H1 (cell line): Measurements from ENCODE around the gene COA1. TPM values are rescaled to one million over a fixed set of nuclear protein-coding genes. Genes with fewer than 3 reads are reported as not detected.

ENCODE experiments used
- CTCF ChIA-PET: fragments of 300-600 bp; sonication (Branson Sonifier 250); formaldehyde crosslinking; loops from one replicate; lab custom pipeline; 2021; ENCODE audit not compliant: partially characterized antibody; lab: Charles Lee
- POLR2A ChIA-PET: fragments of 300-600 bp; sonication (Branson Sonifier 250); formaldehyde crosslinking; loops from one replicate; lab custom pipeline; 2021; ENCODE audit warnings: inconsistent platforms; ENCODE audit not compliant: partially characterized antibody; lab: Charles Lee
- DNase-seq, 2 experiments: peaks; one replicate each; pipeline versions ENCODE4 v3.0.0 to v3.0.0-alpha.2; 2010 to 2022; ENCODE audit warnings: low spot score in 2 of 2, low read depth in 1 of 2, mixed read lengths in 1 of 2
- FAIRE-seq: peaks from 2 replicates; lab custom pipeline; 2011; peaks lifted over from hg19 to GRCh38; lab: Jason Lieb, UNC
- H2AFZ ChIP-seq: 2 replicates; pipeline ENCODE4 v1.8.1; 2012; ENCODE audit warnings: low read length, inconsistent platforms
- H2AK5ac ChIP-seq: 2 replicates; pipeline ENCODE4 v1.6.1; 2013; ENCODE audit warnings: low read depth, low read length
- H2BK120ac ChIP-seq: replicated peaks from 2 replicates; pipeline ENCODE3; 2013; ENCODE audit warnings: low read depth, low read length, inconsistent platforms
- H2BK12ac ChIP-seq: 2 replicates; pipeline ENCODE4 v1.6.1; 2013; ENCODE audit warnings: low read depth, low read length
- H2BK15ac ChIP-seq: 2 replicates; pipeline ENCODE4 v1.6.1; 2013; ENCODE audit warnings: low read length
- H2BK20ac ChIP-seq: 2 replicates; pipeline ENCODE4 v1.6.1; 2013; ENCODE audit warnings: low read length
- H2BK5ac ChIP-seq: 2 replicates; pipeline ENCODE4 v1.6.1; 2013; ENCODE audit warnings: low read depth, low read length
- H3K14ac ChIP-seq: 2 replicates; pipeline ENCODE4 v1.6.1; 2013; ENCODE audit warnings: inconsistent platforms; ENCODE audit not compliant: insufficient read length
- H3K18ac ChIP-seq: 2 replicates; pipeline ENCODE4 v1.6.1; 2013; ENCODE audit warnings: low read length; ENCODE audit errors: extremely low read depth
- H3K23ac ChIP-seq: 2 replicates; pipeline ENCODE4 v1.6.1; 2013; ENCODE audit warnings: inconsistent platforms; ENCODE audit not compliant: insufficient read length
- H3K23me2 ChIP-seq: 2 replicates; pipeline ENCODE4 v1.6.1; 2013; ENCODE audit warnings: low read depth, low read length
- H3K27ac ChIP-seq: 2 replicates; pipeline ENCODE4 v1.6.1; 2011; ENCODE audit warnings: low read depth, low read length, inconsistent platforms
- H3K27me3 ChIP-seq, 4 experiments: replicated peaks in 1 of 4; 1 replicate in 1 of 4; 2 replicates in 3 of 4; pipeline versions ENCODE4 v1.6.1 to v1.8.1; 2011 to 2013; ENCODE audit warnings: low read length in 3 of 4, mild to moderate bottlenecking in 3 of 4, inconsistent platforms in 2 of 4, mixed read lengths in 2 of 4, moderate library complexity in 1 of 4; ENCODE audit not compliant: control insufficient read depth in 3 of 4, insufficient read depth in 3 of 4; ENCODE audit errors: extremely low read depth in 1 of 4
- H3K36me3 ChIP-seq, 4 experiments: 2 replicates each; pipeline versions ENCODE4 v1.6.1 to v1.8.1; 2011 to 2013; ENCODE audit warnings: mild to moderate bottlenecking in 4 of 4, low read length in 3 of 4, moderate library complexity in 2 of 4, control low read depth in 1 of 4, inconsistent platforms in 1 of 4; ENCODE audit not compliant: insufficient read depth in 4 of 4, control insufficient read depth in 2 of 4
- H3K4ac ChIP-seq: replicated peaks from 2 replicates; pipeline ENCODE3; 2013; ENCODE audit warnings: low read length, low read depth, mixed read lengths, inconsistent platforms; ENCODE audit not compliant: insufficient read length
- H3K4me1 ChIP-seq, 4 experiments: replicated peaks in 1 of 4; 1 replicate in 1 of 4; 2 replicates in 3 of 4; pipeline versions ENCODE4 v1.6.1 to v1.8.1; 2011 to 2013; ENCODE audit warnings: low read length in 3 of 4, inconsistent platforms in 2 of 4, mixed read lengths in 1 of 4; ENCODE audit not compliant: insufficient read depth in 4 of 4, control insufficient read depth in 3 of 4
- H3K4me2 ChIP-seq, 2 experiments: 2 replicates each; pipeline versions ENCODE4 v1.6.1 to v1.8.1; 2011 to 2013; ENCODE audit warnings: low read depth in 2 of 2, low read length in 2 of 2, control low read depth in 1 of 2, inconsistent platforms in 1 of 2, mild to moderate bottlenecking in 1 of 2; ENCODE audit not compliant: insufficient read depth in 1 of 2
- H3K4me3 ChIP-seq, 4 experiments: fragments of 200-600, 300-600 bp in 1 of 4; sonication (generic), shearing (Covaris generic), sonication (Bioruptor Twin) in 1 of 4; 2 replicates each; pipeline versions ENCODE4 v1.5.1 to v1.8.1; 2011 to 2016; ENCODE audit warnings: low read length in 4 of 4, low read depth in 3 of 4, control low read depth in 2 of 4, inconsistent platforms in 2 of 4, mild to moderate bottlenecking in 2 of 4, mixed read lengths in 1 of 4, moderate library complexity in 1 of 4; ENCODE audit not compliant: insufficient read depth in 2 of 4; ENCODE audit errors: extremely low read depth in 1 of 4
- H3K56ac ChIP-seq: replicated peaks from 2 replicates; pipeline ENCODE3; 2013; ENCODE audit warnings: low read depth, mild to moderate bottlenecking, mixed read lengths, low read length, inconsistent platforms; ENCODE audit not compliant: insufficient read length
- H3K79me1 ChIP-seq: 2 replicates; pipeline ENCODE4 v1.6.1; 2013; ENCODE audit warnings: low read depth, low read length, control low read depth
- H3K79me2 ChIP-seq, 2 experiments: 2 replicates each; pipeline versions ENCODE4 v1.6.1 to v1.8.1; 2012 to 2013; ENCODE audit warnings: low read length in 2 of 2, mild to moderate bottlenecking in 2 of 2, inconsistent platforms in 1 of 2; ENCODE audit not compliant: insufficient read depth in 2 of 2, control insufficient read depth in 1 of 2
- H3K9ac ChIP-seq, 4 experiments: replicated peaks in 1 of 4; 1 replicate in 1 of 4; 2 replicates in 3 of 4; pipeline versions ENCODE4 v1.6.1 to v1.8.1; 2011 to 2013; ENCODE audit warnings: low read depth in 3 of 4, low read length in 3 of 4, control low read depth in 2 of 4, mild to moderate bottlenecking in 2 of 4, moderate library complexity in 2 of 4, inconsistent platforms in 1 of 4; ENCODE audit errors: extremely low read depth in 1 of 4
- H3K9me3 ChIP-seq, 2 experiments: 2 replicates each; pipeline versions ENCODE4 v1.6.1 to v1.8.1; 2012 to 2013; ENCODE audit warnings: mild to moderate bottlenecking in 2 of 2, moderate library complexity in 2 of 2, control low read depth in 1 of 2, inconsistent platforms in 1 of 2, low read depth in 1 of 2, low read length in 1 of 2, mixed read lengths in 1 of 2; ENCODE audit not compliant: insufficient read depth in 2 of 2
- H4K20me1 ChIP-seq, 2 experiments: replicated peaks in 1 of 2; 2 replicates each; pipeline versions ENCODE3 to v1.8.1; 2011 to 2013; ENCODE audit warnings: inconsistent platforms in 2 of 2, low read length in 2 of 2, mild to moderate bottlenecking in 1 of 2; ENCODE audit not compliant: insufficient read depth in 2 of 2, control insufficient read depth in 1 of 2
- H4K5ac ChIP-seq: 2 replicates; pipeline ENCODE4 v1.6.1; 2013; ENCODE audit warnings: low read length, low read depth, mixed read lengths, inconsistent platforms; ENCODE audit not compliant: insufficient read length
- H4K8ac ChIP-seq: 2 replicates; pipeline ENCODE4 v1.8.0; 2013; ENCODE audit warnings: mild to moderate bottlenecking, moderate library complexity, low read length, inconsistent platforms; ENCODE audit not compliant: insufficient read depth; ENCODE audit errors: extremely low read depth
- H4K91ac ChIP-seq: replicated peaks from 2 replicates; pipeline ENCODE3; 2013; ENCODE audit warnings: low read length, mixed read lengths, inconsistent platforms; ENCODE audit not compliant: insufficient read length
- EP300 ChIP-seq, 2 experiments: IDR thresholded peaks; 1 replicate in 1 of 2; 2 replicates in 1 of 2; pipeline ENCODE4 v1.6.1; 2011 to 2012; ENCODE audit warnings: low read depth in 2 of 2, low read length in 2 of 2, mild to moderate bottlenecking in 2 of 2, borderline replicate concordance in 1 of 2, inconsistent platforms in 1 of 2, moderate library complexity in 1 of 2
- JUN ChIP-seq: IDR thresholded peaks from 2 replicates; pipeline ENCODE4 v1.6.1; 2011; ENCODE audit warnings: low read depth, mild to moderate bottlenecking, improper control_type of control experiment, low read length
- RFX5 ChIP-seq: IDR thresholded peaks from 2 replicates; pipeline ENCODE4 v1.6.1; 2011; ENCODE audit warnings: low read depth, low read length, improper control_type of control experiment, borderline replicate concordance
- SIX5 ChIP-seq: IDR thresholded peaks from 2 replicates; pipeline ENCODE4 v1.6.1; 2011; ENCODE audit warnings: mild to moderate bottlenecking, low read depth, low read length
- WGBS, 2 experiments: shearing (Covaris generic) in 1 of 2; methylation state at CpG; one replicate each; pipeline versions ENCODE4 v1.1.6 to v1.1.7; 2013 to 2015; ENCODE audit warnings: low lambda C conversion rate in 2 of 2, mixed read lengths in 2 of 2, inconsistent platforms in 1 of 2, low coverage in 1 of 2, missing lambda C conversion rate in 1 of 2; ENCODE audit not compliant: insufficient replicate concordance in 2 of 2, insufficient coverage in 1 of 2, insufficient read length in 1 of 2; ENCODE audit errors: extremely low coverage in 1 of 2, missing lambda C conversion rate in 1 of 2; 5-methylcytosine and 5-hydroxymethylcytosine counted together
- polyA plus RNA-seq, 7 experiments: library from polyadenylated mRNA; depleted of rRNA in 3 of 7; stranded (reverse) in 5 of 7; unstranded in 2 of 7; fragments of >200 nt in 5 of 7; fragments of 200-250 nt in 2 of 7; gene quantifications; 1 replicate in 5 of 7; 2 replicates in 1 of 7; 4 replicates in 1 of 7; pipeline versions ENCODE4 v1.2.1 to v1.2.3, GENCODE V29; 2011 to 2013; ENCODE audit warnings: missing spikeins in 2 of 7, mixed read lengths in 2 of 7
- total RNA-seq: library from RNA; stranded (reverse); fragmentation: NEBNext Ultra II Directional; extraction: Animal tissue kit (Norgen Biotek cat#: 25700); gene quantifications from 2 replicates; pipeline ENCODE4 v1.2.1, GENCODE V29; 2021

COA1 gene
- total and polyA plus RNA-seq, 2 of the 8 experiments (the other 6 are each of a cell fraction or from before 2014, with no cell fraction given): 98.6 to 143 TPM

GRCh38 chr7:43590862-43591557 lies 138.3 kb downstream of the COA1 start:
- H3K27ac ChIP-seq: no peak overlapping the region
- H3K9ac ChIP-seq: no peak overlapping the region

More at GRCh38 chr7:43590862-43591557, 138.3 kb downstream of the COA1 start:
- TF ChIP-seq EP300 (IDR thresholded peaks at IDR 0.05; ENCODE audit: borderline replicate concordance in 1 of 2, low read depth in 2 of 2, low read length in 2 of 2): no peak
- TF ChIP-seq JUN: no peak
- TF ChIP-seq RFX5: no peak
- TF ChIP-seq SIX5: no peak
- TF ChIP-seq, all 59 proteins: peak for 0
- H3K23me2 ChIP-seq: no peaks in the 10 kb centered on the region
- H2BK5ac ChIP-seq: no peak overlapping the region
- H4K20me1 ChIP-seq: peaks cover 2 to 3% of the 10 kb centered on the region in 2 experiments
- no peaks in the 10 kb centered on the region for H3K36me3 ChIP-seq
- H3K4ac ChIP-seq: no peak overlapping the region
- H2BK15ac ChIP-seq: no peak overlapping the region
- H3K4me3 ChIP-seq: no peak overlapping the region
- H3K79me2 ChIP-seq: peaks cover 0 to 64% of the 10 kb centered on the region in 2 experiments; a peak in 2 of 4 replicates
- H3K9me3 ChIP-seq: no peaks in the 10 kb centered on the region
- no peak overlapping the region for H3K18ac ChIP-seq
- no peak overlapping the region for H3K56ac ChIP-seq
- no peak for DNase-seq
- no peak overlapping the region for H2BK12ac ChIP-seq
- no peak overlapping the region for H2BK120ac ChIP-seq
- no peak for FAIRE-seq
- no peak overlapping the region for H2BK20ac ChIP-seq
- H3K4me1 ChIP-seq: peaks cover 0 to 3% (median under 1%) of the 10 kb centered on the region in 4 experiments; a peak in 2 of 7 replicates
- H4K5ac ChIP-seq: no peak overlapping the region
- POLR2A ChIA-PET: no interaction called here
- no peak overlapping the region for H3K23ac ChIP-seq
- H4K8ac ChIP-seq: no peak overlapping the region
- H2AFZ ChIP-seq: no peak overlapping the region
- H2AK5ac ChIP-seq: no peak overlapping the region
- H3K14ac ChIP-seq: no peak overlapping the region
- H3K79me1 ChIP-seq: peaks cover 2% of the 10 kb centered on the region; the same call in 1 of the 2 replicates
- H3K4me2 ChIP-seq: no peak overlapping the region
- CTCF ChIA-PET: interaction anchor here (1.0 to 1.4 kb wide), 3 partner anchors 8 to 247 kb away, joined by 3 to 6 read pairs (median 4); partner anchors contain the start of gene STK17A
- 91% methylated on average over 2 of the region's 2 CpGs; no CpG with 5 or more reads in 1 of the 2 experiments for WGBS, 2 experiments
- no peak overlapping the region for H4K91ac ChIP-seq
- no peaks in the 10 kb centered on the region for H3K27me3 ChIP-seq
